Measurements from ENCODE around the gene NUTM2B.
"Not testable (repeated sequence)": the region's sequence is repeated elsewhere in the genome, so short reads cannot be mapped to it uniquely, and the experiment has no call there.

Gene NUTM2B, protein sequence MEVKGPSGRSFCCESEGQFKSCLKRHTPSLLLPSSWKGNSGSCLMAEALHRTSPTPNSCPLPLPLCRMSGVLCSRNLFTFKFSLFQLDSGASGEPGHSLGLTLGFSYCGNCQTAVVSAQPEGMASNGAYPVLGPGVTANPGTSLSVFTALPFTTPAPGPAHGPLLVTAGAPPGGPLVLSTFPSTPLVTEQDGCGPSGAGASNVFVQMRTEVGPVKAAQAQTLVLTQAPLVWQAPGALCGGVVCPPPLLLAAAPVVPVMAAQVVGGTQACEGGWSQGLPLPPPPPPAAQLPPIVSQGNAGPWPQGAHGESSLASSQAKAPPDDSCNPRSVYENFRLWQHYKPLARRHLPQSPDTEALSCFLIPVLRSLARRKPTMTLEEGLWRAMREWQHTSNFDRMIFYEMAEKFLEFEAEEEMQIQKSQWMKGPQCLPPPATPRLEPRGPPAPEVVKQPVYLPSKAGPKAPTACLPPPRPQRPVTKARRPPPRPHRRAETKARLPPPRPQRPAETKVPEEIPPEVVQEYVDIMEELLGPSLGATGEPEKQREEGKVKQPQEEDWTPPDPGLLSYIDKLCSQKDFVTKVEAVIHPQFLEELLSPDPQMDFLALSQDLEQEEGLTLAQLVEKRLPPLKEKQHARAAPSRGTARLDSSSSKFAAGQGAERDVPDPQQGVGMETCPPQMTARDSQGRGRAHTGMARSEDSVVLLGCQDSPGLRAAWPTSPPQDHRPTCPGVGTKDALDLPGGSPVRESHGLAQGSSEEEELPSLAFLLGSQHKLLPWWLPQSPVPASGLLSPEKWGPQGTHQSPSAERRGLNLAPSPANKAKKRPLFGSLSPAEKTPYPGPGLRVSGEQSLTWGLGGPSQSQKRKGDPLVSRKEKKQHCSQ

DNA sequence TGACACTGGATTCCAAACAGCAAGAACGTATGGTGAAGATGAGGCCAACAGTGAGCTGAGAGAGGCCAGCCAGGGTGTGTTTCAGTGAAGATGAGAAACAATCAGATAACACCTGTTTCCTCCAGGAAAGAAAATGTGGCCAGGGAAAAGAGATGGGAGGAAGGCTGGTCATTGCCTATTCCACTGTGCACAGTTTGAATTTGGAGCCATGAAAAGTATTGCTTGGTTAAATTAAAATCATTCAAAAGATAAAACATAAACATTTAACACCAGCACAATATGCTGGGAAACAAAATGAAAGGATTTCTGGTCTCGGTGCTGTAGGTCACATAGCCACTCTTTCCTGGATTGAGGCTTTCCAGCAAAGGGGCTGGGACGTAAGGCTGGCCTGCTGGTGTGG, at the start of gene NUTM2B:
NUTM2B (plus strand) TSS at position 301 of the 400 bp plus-strand sequence. CDS start 383 bp downstream, outside the sequence.
- not testable (repeated sequence) for H3K4me3 ChIP-seq (ENCODE audit: low read depth, low read length); H3K27me3 ChIP-seq (ENCODE audit: control insufficient read depth, insufficient read depth, low read length); H2AFZ ChIP-seq; H3K4me2 ChIP-seq (ENCODE audit: low read length); H3K27ac ChIP-seq; H3K4me1 ChIP-seq; H3K9ac ChIP-seq; H3K79me2 ChIP-seq; H3K36me3 ChIP-seq (ENCODE audit: control insufficient read depth, insufficient read depth, low read length); H3K9me3 ChIP-seq (ENCODE audit: control insufficient read depth, low read length)

DNA sequence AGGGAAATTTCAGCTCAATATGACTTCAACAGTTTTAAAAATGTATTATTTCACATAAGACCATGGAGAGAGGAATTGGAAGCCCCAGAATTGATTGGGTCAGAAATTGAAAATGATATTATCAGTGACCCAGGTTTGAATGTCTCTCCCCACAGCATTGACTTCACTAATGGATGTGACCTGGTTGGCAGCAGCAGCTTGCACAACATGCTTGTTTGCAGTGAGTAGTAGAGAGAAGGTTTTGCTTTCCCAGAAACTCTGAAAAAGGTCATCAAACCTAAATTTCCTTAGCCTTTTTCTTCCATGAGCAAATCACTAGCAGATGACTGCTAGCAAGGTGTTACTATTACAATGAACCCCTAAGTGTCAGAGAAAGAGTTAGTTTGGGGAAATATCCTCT, 39.7 kb upstream of the NUTM2B start:
- H3K9ac ChIP-seq; H3K4me3 ChIP-seq (ENCODE audit: low read depth, low read length); H3K9me3 ChIP-seq (ENCODE audit: control insufficient read depth, low read length); H3K27ac ChIP-seq; H3K27me3 ChIP-seq (ENCODE audit: control insufficient read depth, insufficient read depth, low read length); H3K79me2 ChIP-seq; H3K36me3 ChIP-seq (ENCODE audit: control insufficient read depth, insufficient read depth, low read length); H3K4me1 ChIP-seq; H2AFZ ChIP-seq; H3K4me2 ChIP-seq (ENCODE audit: low read length): not testable (repeated sequence)

DNA sequence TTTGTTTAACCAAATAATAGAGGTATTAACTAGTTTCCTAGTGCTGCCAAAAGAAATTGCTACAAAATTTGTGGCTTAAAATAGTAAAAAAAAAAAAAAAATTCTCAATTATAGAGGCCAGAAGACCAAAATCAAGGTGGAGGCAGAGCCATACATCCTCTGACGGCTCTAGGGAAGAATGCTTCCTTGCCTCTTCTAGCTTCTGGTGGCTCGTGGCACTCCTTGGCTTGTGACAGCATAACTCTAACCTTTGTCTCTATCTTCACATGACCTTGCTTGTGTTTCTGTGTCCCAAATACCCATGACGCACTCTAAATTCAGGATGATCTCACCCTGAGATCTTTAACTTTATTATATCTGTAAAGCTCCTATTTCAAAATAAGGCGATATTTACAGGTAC, 38.3 kb upstream of the NUTM2B start:
- not testable (repeated sequence) for H3K9ac ChIP-seq; H3K4me1 ChIP-seq; H3K27me3 ChIP-seq (ENCODE audit: control insufficient read depth, insufficient read depth, low read length); H2AFZ ChIP-seq; H3K9me3 ChIP-seq (ENCODE audit: control insufficient read depth, low read length); H3K79me2 ChIP-seq; H3K4me2 ChIP-seq (ENCODE audit: low read length); H3K36me3 ChIP-seq (ENCODE audit: control insufficient read depth, insufficient read depth, low read length); H3K4me3 ChIP-seq (ENCODE audit: low read depth, low read length); H3K27ac ChIP-seq

DNA sequence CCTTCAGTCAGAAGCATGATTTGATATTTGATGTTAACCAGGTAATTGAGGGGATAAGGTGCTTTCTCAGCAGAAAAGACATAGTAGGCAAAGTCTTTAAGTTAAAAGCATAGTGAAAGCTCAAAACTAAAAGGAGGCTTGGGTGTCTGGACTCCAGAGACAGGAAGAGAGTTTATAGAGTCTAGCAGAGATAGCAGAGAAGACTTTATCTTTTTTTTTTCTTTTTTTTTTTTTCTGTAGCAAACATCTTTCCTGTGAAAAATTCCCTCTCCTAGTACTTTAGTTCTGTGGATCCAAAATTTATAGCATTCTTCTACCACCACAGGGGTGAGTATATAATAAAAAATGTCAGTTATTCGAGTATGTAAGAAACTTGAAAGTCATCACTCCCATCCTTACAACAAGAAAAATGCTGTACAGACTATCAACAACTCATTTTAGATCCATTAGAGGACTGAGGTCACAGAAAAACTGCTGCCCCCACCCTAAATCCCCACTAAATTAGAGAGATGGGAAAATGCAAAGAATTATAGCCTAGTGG, 33.7 kb upstream of the NUTM2B start:
- H3K4me3 ChIP-seq (ENCODE audit: low read depth, low read length); H3K27me3 ChIP-seq (ENCODE audit: control insufficient read depth, insufficient read depth, low read length); H2AFZ ChIP-seq; H3K27ac ChIP-seq; H3K9me3 ChIP-seq (ENCODE audit: control insufficient read depth, low read length); H3K9ac ChIP-seq; H3K36me3 ChIP-seq (ENCODE audit: control insufficient read depth, insufficient read depth, low read length); H3K4me1 ChIP-seq; H3K4me2 ChIP-seq (ENCODE audit: low read length); H3K79me2 ChIP-seq: not testable (repeated sequence)

DNA sequence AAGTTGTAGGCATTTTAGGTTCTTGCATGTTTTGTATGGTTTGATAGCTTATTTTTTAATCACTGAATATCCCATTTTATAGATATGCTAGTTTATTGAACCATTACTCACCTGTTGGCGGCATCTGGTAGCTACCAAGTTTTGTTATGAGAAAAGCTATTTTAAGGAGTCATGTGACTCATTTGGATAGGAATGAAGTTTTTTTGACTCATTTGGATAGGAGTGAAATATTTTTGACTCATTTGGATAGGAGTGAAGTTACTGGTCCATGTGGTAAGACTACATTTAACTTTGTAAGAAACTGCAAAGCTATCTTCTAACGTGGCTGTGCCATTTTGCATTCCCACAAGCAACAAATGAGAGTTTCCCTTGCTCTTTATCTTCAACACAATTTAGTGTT, 28.1 kb upstream of the NUTM2B start:
- H3K9me3 ChIP-seq (ENCODE audit: control insufficient read depth, low read length); H3K4me2 ChIP-seq (ENCODE audit: low read length); H3K27me3 ChIP-seq (ENCODE audit: control insufficient read depth, insufficient read depth, low read length); H2AFZ ChIP-seq; H3K36me3 ChIP-seq (ENCODE audit: control insufficient read depth, insufficient read depth, low read length); H3K9ac ChIP-seq; H3K79me2 ChIP-seq; H3K4me1 ChIP-seq; H3K27ac ChIP-seq; H3K4me3 ChIP-seq (ENCODE audit: low read depth, low read length): not testable (repeated sequence)

DNA sequence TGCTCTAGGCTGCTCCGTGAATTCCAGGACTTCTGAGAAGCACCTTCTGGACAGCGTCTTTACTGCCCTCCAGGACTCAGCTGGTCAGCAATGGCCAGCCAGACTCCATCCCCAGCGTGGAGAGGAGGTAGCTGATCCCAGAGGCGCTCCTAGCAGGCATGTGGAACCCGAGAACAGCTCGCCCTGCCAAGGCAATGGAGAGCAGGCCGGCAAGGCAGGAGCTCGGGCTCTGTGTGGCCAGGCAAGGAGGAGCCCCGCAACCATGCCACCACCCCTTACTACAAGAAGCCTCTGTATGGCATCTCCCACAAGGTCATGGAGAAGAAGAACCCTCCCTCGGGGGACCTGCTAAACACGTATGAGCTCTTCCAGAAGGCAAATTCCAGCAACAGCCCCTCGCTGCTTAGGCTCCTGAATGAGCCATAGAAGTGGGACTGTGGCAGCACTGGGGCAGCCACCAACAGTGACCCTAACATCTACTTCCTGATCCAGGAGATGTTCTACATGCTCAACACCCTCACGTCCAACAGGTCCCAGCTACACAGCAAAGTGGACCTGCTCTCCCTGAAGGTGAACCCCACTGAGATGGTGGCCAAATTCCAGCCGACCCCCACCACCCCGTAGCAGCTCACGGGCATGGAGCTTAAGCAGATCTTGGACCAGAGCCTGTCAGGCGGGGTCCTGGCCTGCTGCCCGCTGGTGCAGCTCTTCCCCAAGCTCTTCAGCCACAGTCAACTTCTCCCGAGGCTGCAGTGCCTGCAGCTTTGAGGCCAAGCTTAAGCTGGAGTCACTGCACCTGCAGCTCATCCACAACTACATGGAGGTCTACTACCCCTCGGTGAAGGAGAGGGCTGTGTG, 19.8 kb upstream of the NUTM2B start:
- H3K36me3 ChIP-seq (ENCODE audit: control insufficient read depth, insufficient read depth, low read length); H2AFZ ChIP-seq; H3K4me2 ChIP-seq (ENCODE audit: low read length); H3K4me1 ChIP-seq; H3K27ac ChIP-seq; H3K9me3 ChIP-seq (ENCODE audit: control insufficient read depth, low read length); H3K4me3 ChIP-seq (ENCODE audit: low read depth, low read length); H3K9ac ChIP-seq; H3K79me2 ChIP-seq; H3K27me3 ChIP-seq (ENCODE audit: control insufficient read depth, insufficient read depth, low read length): not testable (repeated sequence)

DNA sequence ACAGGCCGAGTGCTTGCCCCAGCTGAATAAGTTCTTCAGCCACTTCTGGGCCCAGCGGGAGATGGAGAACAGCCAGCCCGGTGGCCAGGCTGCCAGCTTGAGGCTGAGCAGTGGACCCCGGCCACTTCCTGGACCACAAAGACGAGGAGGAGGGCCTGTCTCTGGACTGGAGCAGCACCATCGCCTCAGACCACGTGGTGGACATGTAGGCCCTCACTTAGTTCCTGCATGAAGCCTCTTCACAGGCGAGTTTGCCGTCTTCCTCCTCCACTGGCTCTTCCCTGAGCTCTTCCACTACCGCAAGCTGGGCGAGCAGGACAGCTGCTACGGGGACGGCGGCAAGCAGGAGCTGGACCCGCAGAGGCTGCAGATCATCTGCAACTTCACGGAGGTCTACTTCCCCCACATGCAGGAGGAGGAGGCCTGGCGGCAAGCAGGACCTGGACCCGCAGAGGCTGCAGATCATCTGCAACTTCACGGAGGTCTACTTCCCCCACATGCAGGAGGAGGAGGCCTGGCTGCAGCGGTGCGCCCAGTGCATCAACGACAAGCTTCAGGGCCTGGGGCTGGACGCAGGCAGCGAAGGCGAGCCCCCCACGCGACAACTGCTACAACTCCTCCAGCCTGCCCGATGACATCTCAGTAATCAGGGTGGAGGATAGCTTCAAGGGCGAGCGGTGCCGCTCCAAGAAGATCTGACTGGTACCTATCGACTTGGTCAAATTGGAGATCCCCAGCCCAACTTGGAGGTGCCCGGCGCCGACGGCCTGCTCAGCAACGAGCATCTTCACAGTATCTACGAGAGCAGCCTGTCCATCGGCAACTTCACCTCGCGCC, 18.9 kb upstream of the NUTM2B start:
- H3K36me3 ChIP-seq (ENCODE audit: control insufficient read depth, insufficient read depth, low read length); H2AFZ ChIP-seq; H3K27me3 ChIP-seq (ENCODE audit: control insufficient read depth, insufficient read depth, low read length); H3K79me2 ChIP-seq; H3K9ac ChIP-seq; H3K4me1 ChIP-seq; H3K27ac ChIP-seq; H3K9me3 ChIP-seq (ENCODE audit: control insufficient read depth, low read length); H3K4me3 ChIP-seq (ENCODE audit: low read depth, low read length); H3K4me2 ChIP-seq (ENCODE audit: low read length): not testable (repeated sequence)

DNA sequence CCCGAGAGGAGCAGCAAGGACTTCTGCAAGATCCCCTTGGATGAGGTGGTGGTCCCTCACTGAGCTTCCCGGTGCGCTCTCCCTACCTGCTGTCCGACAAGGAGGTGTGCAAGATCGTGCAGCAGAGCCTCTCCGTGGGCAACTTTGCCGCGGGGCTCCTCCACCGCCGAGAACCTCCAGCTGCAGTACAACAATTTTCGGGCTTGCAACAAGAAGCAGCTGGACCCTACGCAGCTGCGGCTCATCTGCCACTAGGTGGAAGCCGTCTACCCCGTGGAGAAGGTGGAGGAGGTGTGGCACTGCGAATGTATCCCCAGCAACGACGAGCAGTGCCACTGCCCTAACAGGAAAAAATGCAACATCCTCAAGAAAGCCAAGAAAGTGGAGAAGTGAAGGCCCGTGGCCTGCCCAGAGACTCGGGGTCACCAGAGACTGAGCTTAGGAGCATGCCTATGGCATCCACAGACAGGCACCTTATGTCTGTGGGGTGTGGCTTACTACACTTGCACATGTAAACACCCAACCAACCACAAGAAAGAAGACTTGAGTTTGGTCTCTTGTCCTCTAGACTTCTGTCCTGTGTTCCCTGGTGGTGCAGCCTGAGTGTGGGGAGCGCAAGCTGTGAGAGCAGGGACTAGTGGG, 17.9 kb upstream of the NUTM2B start:
- H2AFZ ChIP-seq; H3K27me3 ChIP-seq (ENCODE audit: control insufficient read depth, insufficient read depth, low read length); H3K36me3 ChIP-seq (ENCODE audit: control insufficient read depth, insufficient read depth, low read length); H3K9ac ChIP-seq; H3K9me3 ChIP-seq (ENCODE audit: control insufficient read depth, low read length); H3K4me3 ChIP-seq (ENCODE audit: low read depth, low read length); H3K4me2 ChIP-seq (ENCODE audit: low read length); H3K4me1 ChIP-seq; H3K27ac ChIP-seq; H3K79me2 ChIP-seq: not testable (repeated sequence)

DNA sequence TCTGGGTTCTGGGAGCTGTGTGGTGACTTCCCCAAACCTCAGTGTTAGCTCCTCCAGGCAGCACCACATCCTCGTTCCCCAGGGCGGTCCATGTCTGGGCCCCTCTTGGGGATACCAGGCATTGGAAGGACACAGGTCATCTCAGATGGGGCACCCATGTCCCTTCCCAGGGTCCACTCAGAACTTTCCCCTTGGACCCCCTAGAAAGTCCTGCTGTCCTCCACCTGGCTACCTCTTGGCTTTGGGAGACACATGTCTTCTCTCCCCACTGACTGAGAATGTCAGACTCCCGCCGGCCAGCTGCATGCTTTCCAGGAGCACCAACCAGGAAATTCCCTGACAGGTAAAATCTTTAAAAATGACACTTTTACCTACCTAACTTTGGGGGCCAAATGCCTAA, 16.4 kb upstream of the NUTM2B start:
- H3K36me3 ChIP-seq (ENCODE audit: control insufficient read depth, insufficient read depth, low read length); H3K27ac ChIP-seq; H3K4me1 ChIP-seq; H3K4me3 ChIP-seq (ENCODE audit: low read depth, low read length); H3K79me2 ChIP-seq; H3K4me2 ChIP-seq (ENCODE audit: low read length); H3K27me3 ChIP-seq (ENCODE audit: control insufficient read depth, insufficient read depth, low read length); H3K9ac ChIP-seq; H2AFZ ChIP-seq; H3K9me3 ChIP-seq (ENCODE audit: control insufficient read depth, low read length): not testable (repeated sequence)
